ENCODE results near the gene ASPDH. TPM values are rescaled to one million over a fixed set of nuclear protein-coding genes. Genes with fewer than 3 reads are reported as not detected.

Gene ASPDH
- total RNA-seq, 1 experiment from 2014 or later: not detected

DNA sequence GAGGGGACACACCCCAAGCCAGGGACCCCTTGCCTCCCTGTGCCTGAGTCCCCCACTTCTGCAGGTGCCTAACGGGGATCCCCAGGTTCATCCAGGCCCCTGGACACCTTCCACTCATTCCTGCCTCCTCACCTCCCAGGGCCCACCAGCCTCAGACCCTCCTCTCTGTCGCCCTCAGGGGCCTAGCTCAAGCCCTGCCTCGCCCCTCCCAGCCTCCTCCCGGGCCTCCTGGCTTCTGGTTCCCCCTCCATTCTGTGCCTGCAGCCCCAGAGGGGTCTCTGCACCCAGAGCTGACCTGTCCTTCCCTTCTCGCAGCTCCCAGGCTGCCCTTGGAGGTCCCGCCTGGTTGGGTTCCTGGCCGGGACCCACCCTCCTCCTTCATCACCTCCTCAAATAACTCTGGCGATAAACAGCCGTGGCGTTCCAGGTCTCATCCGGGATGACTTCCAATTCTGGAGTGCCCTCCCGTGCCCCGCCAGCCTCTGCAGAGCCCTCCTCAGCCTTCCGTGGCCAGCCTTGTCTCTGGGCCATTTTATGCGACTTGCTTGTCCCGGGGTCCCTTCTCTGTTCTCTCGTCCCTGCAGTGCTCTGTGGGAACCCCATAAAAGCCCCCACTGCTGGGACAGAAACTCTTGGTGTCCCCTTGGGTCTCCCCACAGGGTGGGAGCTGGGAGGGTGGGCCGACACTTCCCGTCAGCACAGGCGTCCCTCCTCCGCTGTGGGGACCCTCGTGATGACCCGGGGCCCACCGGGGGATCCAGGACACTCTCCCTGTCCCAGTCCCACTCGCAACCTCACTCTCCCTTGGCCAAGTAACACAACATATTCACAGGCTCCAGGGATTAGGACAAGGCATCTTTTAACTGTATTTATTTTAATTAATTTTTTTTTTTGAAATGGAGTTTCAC is 11.9 kb downstream of the ASPDH start:
- TF ChIP-seq POLR2A (IDR thresholded peaks at IDR 0.05; ENCODE audit: borderline replicate concordance, extremely low read depth, insufficient read depth, insufficient read length) (no peak), JUND (IDR thresholded peaks at IDR 0.05) (no peak), YY1 (IDR thresholded peaks at IDR 0.05; ENCODE audit: extremely low read depth, insufficient replicate concordance, low read depth, low read length) (no peak), ZFX (IDR thresholded peaks at IDR 0.05) (no peak), SRF (IDR thresholded peaks at IDR 0.05; ENCODE audit: low read depth) (no peak), CBX3 (IDR thresholded peaks at IDR 0.05; ENCODE audit: low read depth) (no peak), ZBTB33 (IDR thresholded peaks at IDR 0.05; ENCODE audit: extremely low read depth, insufficient replicate concordance, low read length) (no peak), TCF7L2 (IDR thresholded peaks at IDR 0.05; ENCODE audit: borderline replicate concordance, extremely low read depth, insufficient read depth, insufficient read length) (no peak), FOSL1 (IDR thresholded peaks at IDR 0.05; ENCODE audit: low read depth) (no peak), REST (IDR thresholded peaks at IDR 0.05; ENCODE audit: low read depth) (no peak), POLR2AphosphoS5 (IDR thresholded peaks at IDR 0.05; ENCODE audit: low read depth, low read length) (no peak), RAD21 (IDR thresholded peaks at IDR 0.05; ENCODE audit: low read depth) (no peak), EZH2phosphoT487 (IDR thresholded peaks at IDR 0.05; ENCODE audit: borderline replicate concordance) (no peak), ZNF274 (IDR thresholded peaks at IDR 0.05; ENCODE audit: low read depth, low read length) (no peak), ELF1 (IDR thresholded peaks at IDR 0.05; ENCODE audit: borderline replicate concordance, low read depth) (no peak), SP1 (IDR thresholded peaks at IDR 0.05; ENCODE audit: low read depth) (no peak), SIN3A (IDR thresholded peaks at IDR 0.05; ENCODE audit: low read depth) (no peak)
- TF ChIP-seq, protein P1, sequence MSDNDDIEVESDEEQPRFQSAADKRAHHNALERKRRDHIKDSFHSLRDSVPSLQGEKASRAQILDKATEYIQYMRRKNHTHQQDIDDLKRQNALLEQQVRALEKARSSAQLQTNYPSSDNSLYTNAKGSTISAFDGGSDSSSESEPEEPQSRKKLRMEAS (IDR thresholded peaks at IDR 0.05): no peak
- TF ChIP-seq, protein P2, sequence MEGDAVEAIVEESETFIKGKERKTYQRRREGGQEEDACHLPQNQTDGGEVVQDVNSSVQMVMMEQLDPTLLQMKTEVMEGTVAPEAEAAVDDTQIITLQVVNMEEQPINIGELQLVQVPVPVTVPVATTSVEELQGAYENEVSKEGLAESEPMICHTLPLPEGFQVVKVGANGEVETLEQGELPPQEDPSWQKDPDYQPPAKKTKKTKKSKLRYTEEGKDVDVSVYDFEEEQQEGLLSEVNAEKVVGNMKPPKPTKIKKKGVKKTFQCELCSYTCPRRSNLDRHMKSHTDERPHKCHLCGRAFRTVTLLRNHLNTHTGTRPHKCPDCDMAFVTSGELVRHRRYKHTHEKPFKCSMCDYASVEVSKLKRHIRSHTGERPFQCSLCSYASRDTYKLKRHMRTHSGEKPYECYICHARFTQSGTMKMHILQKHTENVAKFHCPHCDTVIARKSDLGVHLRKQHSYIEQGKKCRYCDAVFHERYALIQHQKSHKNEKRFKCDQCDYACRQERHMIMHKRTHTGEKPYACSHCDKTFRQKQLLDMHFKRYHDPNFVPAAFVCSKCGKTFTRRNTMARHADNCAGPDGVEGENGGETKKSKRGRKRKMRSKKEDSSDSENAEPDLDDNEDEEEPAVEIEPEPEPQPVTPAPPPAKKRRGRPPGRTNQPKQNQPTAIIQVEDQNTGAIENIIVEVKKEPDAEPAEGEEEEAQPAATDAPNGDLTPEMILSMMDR (IDR thresholded peaks at IDR 0.05 in 2 of 3, conservative IDR thresholded peaks at IDR 0.05 in 1 of 3; ENCODE audit: borderline replicate concordance in 1 of 3, insufficient read depth in 1 of 3, low read depth in 2 of 3, low read length in 2 of 3): no peak
- no peak for ATAC-seq
- POLR2A ChIA-PET: no interaction called here
- no peak overlapping the region for H3K27ac ChIP-seq (ENCODE audit: low read depth, low read length)
- H3K9ac ChIP-seq (ENCODE audit: low read length): no peak overlapping the region
- peaks cover 0 to 3% of the 10 kb centered on the region in 2 experiments; a peak in 1 of 4 replicates for H3K4me1 ChIP-seq (ENCODE audit: control insufficient read depth in 1 of 2, insufficient read depth in 2 of 2, low read length in 2 of 2)
- no peaks in the 10 kb centered on the region for H3K27me3 ChIP-seq (ENCODE audit: insufficient read depth, low read length)
- no peaks in the 10 kb centered on the region; a peak in 1 of 4 replicates for H3K36me3 ChIP-seq (ENCODE audit: control insufficient read depth in 1 of 2, insufficient read depth in 2 of 2, low read length in 2 of 2)
- CTCF ChIA-PET: no interaction called here
- no TSS peak for BruUV-seq (replicated peaks)
- H3K4me2 ChIP-seq (ENCODE audit: low read length): no peak overlapping the region
- no peaks in the 10 kb centered on the region for H3K9me3 ChIP-seq (ENCODE audit: control insufficient read depth in 1 of 2, insufficient read depth in 1 of 2, low read depth in 1 of 2, low read length in 2 of 2)
- intact Hi-C loops (cut with micrococcal nuclease): no loop called here
- H3K9me2 ChIP-seq (ENCODE audit: insufficient read depth): no peaks in the 10 kb centered on the region
- no peak overlapping the region for H3K4me3 ChIP-seq (replicated peaks in 1 of 2; ENCODE audit: low read depth in 1 of 2, low read length in 2 of 2)
- H4K20me1 ChIP-seq (ENCODE audit: insufficient read depth): no peaks in the 10 kb centered on the region
- H2AFZ ChIP-seq (ENCODE audit: low read depth, low read length, poor library complexity, severe bottlenecking): no peak overlapping the region
- DNase-seq (ENCODE audit: low read depth, low spot score): no peak
- RAD21 ChIA-PET (ENCODE audit: low non-redundant PET in 1 of 2, low total read pairs in 2 of 2, uncharacterized antibody in 2 of 2, unreplicated experiment in 2 of 2): no interaction called here
- H3K79me2 ChIP-seq (ENCODE audit: insufficient read depth, low read length): no peaks in the 10 kb centered on the region
